ENCODE results near the gene BRINP3. TPM values are rescaled to one million over a fixed set of nuclear protein-coding genes. Genes with fewer than 3 reads are reported as not detected.

The BRINP3 gene
- total and polyA plus RNA-seq, 4 donors: 0.06 to 19.8 (median 0.64) TPM

- peak in 1 of 3 donors; percentile 24 for DNase-seq
These were observed 103.8 kb downstream of the BRINP3 start for GRCh38 chr1:190373705-190374336.

GRCh38 chr1:190367200-190367599 lies 110.5 kb downstream of the BRINP3 start:
- H3K9ac ChIP-seq (ENCODE audit: insufficient read depth in 1 of 2, low read length in 2 of 2): no peak overlapping the region
- H3K36me3 ChIP-seq (ENCODE audit: control insufficient read depth in 4 of 4, insufficient read depth in 4 of 4, low read length in 4 of 4): no peaks in the 10 kb centered on the region
- H3K4me1 ChIP-seq (ENCODE audit: control insufficient read depth in 5 of 5, insufficient read depth in 5 of 5, low read length in 5 of 5): no peaks in the 10 kb centered on the region
- TF ChIP-seq CTCF (IDR thresholded peaks at IDR 0.05; ENCODE audit: control extremely low read depth, extremely low read depth): no peak
- no peak overlapping the region for H3K27ac ChIP-seq (ENCODE audit: low read depth in 1 of 2, low read length in 1 of 2)
- H3K27me3 ChIP-seq (ENCODE audit: control insufficient read depth in 3 of 3, insufficient read depth in 3 of 3, low read length in 2 of 3): no peaks in the 10 kb centered on the region
- WGBS, 2 donors: 84 to 86% methylated on average over 4 of the region's 4 CpGs
- DNase-seq (no peak), ATAC-seq (ENCODE audit: insufficient read depth, low FRiP score) (no peak)
- H3K4me3 ChIP-seq: no peak overlapping the region
- H3K9me3 ChIP-seq (ENCODE audit: control insufficient read depth in 4 of 4, insufficient read depth in 3 of 4, low read length in 3 of 4): peaks cover 0 to 4% (median 0%) of the 10 kb centered on the region in 4 donors

More at GRCh38 chr1:190373705-190374336, 103.8 kb downstream of the BRINP3 start:
- Histone ChIP-seq H3K27ac (ENCODE audit: low read depth in 1 of 2, low read length in 1 of 2) (no peak overlapping the region), H3K4me1 (ENCODE audit: control insufficient read depth in 5 of 5, insufficient read depth in 5 of 5, low read length in 5 of 5) (peaks cover 0 to 7% (median 0%) of the 10 kb centered on the region in 5 donors), H3K4me3 (no peak overlapping the region), H3K36me3 (ENCODE audit: control insufficient read depth in 4 of 4, insufficient read depth in 4 of 4, low read length in 4 of 4) (no peaks in the 10 kb centered on the region), H3K9me3 (ENCODE audit: control insufficient read depth in 4 of 4, insufficient read depth in 3 of 4, low read length in 3 of 4) (no peaks in the 10 kb centered on the region), H3K27me3 (ENCODE audit: control insufficient read depth in 3 of 3, insufficient read depth in 3 of 3, low read length in 2 of 3) (no peaks in the 10 kb centered on the region), H3K9ac (ENCODE audit: insufficient read depth in 1 of 2, low read length in 2 of 2) (no peak overlapping the region)
- no peak for TF ChIP-seq CTCF (IDR thresholded peaks at IDR 0.05; ENCODE audit: control extremely low read depth, extremely low read depth)
- ATAC-seq (ENCODE audit: insufficient read depth, low FRiP score): no peak
- 35 to 45% methylated on average over 2 of the region's 2 CpGs for WGBS, 2 donors

GRCh38 chr1:190365283-190365682 lies 112.4 kb downstream of the BRINP3 start:
- Histone ChIP-seq H3K9ac (ENCODE audit: insufficient read depth in 1 of 2, low read length in 2 of 2) (no peak overlapping the region), H3K27ac (ENCODE audit: low read depth in 1 of 2, low read length in 1 of 2) (no peak overlapping the region), H3K27me3 (ENCODE audit: control insufficient read depth in 3 of 3, insufficient read depth in 3 of 3, low read length in 2 of 3) (no peaks in the 10 kb centered on the region), H3K9me3 (ENCODE audit: control insufficient read depth in 4 of 4, insufficient read depth in 3 of 4, low read length in 3 of 4) (peaks cover 0 to 4% (median 0%) of the 10 kb centered on the region in 4 donors), H3K4me1 (ENCODE audit: control insufficient read depth in 5 of 5, insufficient read depth in 5 of 5, low read length in 5 of 5) (no peaks in the 10 kb centered on the region), H3K4me3 (no peak overlapping the region), H3K36me3 (ENCODE audit: control insufficient read depth in 4 of 4, insufficient read depth in 4 of 4, low read length in 4 of 4) (no peaks in the 10 kb centered on the region)
- TF ChIP-seq CTCF (IDR thresholded peaks at IDR 0.05; ENCODE audit: control extremely low read depth, extremely low read depth): no peak
- DNase-seq: no peak
- 91 to 93% methylated on average over 1 of the region's 1 CpG for WGBS, 2 donors
- no peak for ATAC-seq (ENCODE audit: insufficient read depth, low FRiP score)

All from lung (tissue), 12 donors.